Right cardiac atrium (tissue), 5 donors: Measurements from ENCODE around the gene RAPGEF4. TPM values are rescaled to one million over a fixed set of nuclear protein-coding genes. Genes with fewer than 3 reads are reported as not detected.

Source experiments
- ATAC-seq, 2 donors: fragments of 200-7000 bp; cut with Tn5 transposase; one replicate each; pipeline versions ENCODE4 v1.8.0 to v1.9.1; 2020; ENCODE audit warnings: moderate library complexity in 2 of 2, mild to moderate bottlenecking in 1 of 2
- DNase-seq, 3 donors: peaks; one replicate each; pipeline ENCODE4 v3.0.0-alpha.2; 2020
- H3K27ac ChIP-seq: one replicate; pipeline ENCODE4 v1.5.1; 2013; ENCODE audit warnings: mild to moderate bottlenecking, low read length, control low read depth, moderate library complexity
- H3K27me3 ChIP-seq: one replicate; pipeline ENCODE4 v1.6.1; 2013; ENCODE audit not compliant: control insufficient read depth, insufficient read depth
- H3K4me1 ChIP-seq: one replicate; pipeline ENCODE4 v1.6.1; 2013; ENCODE audit warnings: low read length; ENCODE audit not compliant: control insufficient read depth, insufficient read depth
- H3K4me3 ChIP-seq: one replicate; pipeline ENCODE4 v1.5.1; 2013; ENCODE audit warnings: low read length, control low read depth
- H3K9me3 ChIP-seq: one replicate; pipeline ENCODE4 v1.6.1; 2013; ENCODE audit warnings: low read length; ENCODE audit not compliant: control insufficient read depth
- WGBS: extraction: QIAGEN DNeasy Blood & Tissue Kit; methylation state at CpG from one replicate; pipeline ENCODE4 v1.1.7; 2013; 5-methylcytosine and 5-hydroxymethylcytosine counted together
- intact Hi-C, 4 donors: fragments of 100-400 bp; cut with DNase I; formaldehyde crosslinking; loops; one replicate each; pipeline versions ENCODE4 v1.11.0 to v1.14.0; 2022 to 2023
- polyA plus RNA-seq: library from polyadenylated mRNA; stranded (reverse); fragments of 200-250 nt; gene quantifications from one replicate; pipeline ENCODE4 v1.2.3, GENCODE V29; 2013
- total RNA-seq, 4 donors: library from RNA; stranded (reverse); fragmentation: NEBNext Ultra II Directional; extraction: Animal tissue kit (Norgen Biotek cat#: 25700); gene quantifications; one replicate each; pipeline ENCODE4 v1.2.1, GENCODE V29; 2021
- donor health status: healthy with polysubstance abuse.
- donor health status: DM: no; HTN: yes; CAD: no.
- donor health status: DM: no; HTN: no; CAD: no.
- donor health status: DM: no; HTN: yes; CAD: no; lungs with severe emphysema.
- donor health status: DM: yes; HTN: yes; CAD: no.

The RAPGEF4 gene
- total and polyA plus RNA-seq, 5 donors = 5.9 to 11.3 (median 8.8) TPM

DNA sequence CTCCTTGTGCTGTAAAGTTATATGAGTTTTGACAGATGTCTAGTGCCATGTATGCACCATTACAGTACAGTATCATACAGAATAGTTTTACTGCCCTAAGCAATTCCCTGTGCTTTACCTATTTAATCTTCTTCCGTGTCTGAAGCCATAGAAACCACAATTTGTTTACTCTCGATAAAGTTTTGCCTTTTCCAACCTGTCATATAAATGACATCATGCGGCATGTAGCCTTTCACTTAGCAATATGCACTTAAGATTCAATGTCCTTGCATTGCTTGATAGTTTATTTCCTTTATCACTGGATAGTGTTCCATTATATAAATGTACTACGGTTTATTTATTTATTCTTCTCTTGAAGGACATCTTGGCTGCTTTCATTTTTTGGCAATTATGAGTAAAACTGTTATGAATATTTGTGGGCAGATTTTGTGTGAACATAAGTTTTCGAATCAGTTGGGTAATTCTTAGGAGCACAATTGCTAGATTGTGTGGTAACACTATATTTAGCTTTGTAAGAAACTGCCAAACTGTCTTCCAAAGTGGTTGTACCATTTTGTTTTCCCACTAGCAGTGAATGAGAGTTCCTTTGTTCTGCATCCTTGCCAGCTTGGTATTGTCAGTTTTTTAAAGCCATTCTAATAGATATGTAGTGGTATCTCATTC is 203.2 kb downstream of the RAPGEF4 start:
- ATAC-seq (no peak), DNase-seq (no peak)
- H3K4me3 ChIP-seq = no peak overlapping the region
- no peaks in the 10 kb centered on the region for H3K27me3 ChIP-seq
- H3K9me3 ChIP-seq = no peaks in the 10 kb centered on the region
- WGBS = 79% methylated on average over 5 of the region's 5 CpGs
- no peak overlapping the region for H3K27ac ChIP-seq
- no peaks in the 10 kb centered on the region for H3K4me1 ChIP-seq
- intact Hi-C loops = no loop called here

DNA sequence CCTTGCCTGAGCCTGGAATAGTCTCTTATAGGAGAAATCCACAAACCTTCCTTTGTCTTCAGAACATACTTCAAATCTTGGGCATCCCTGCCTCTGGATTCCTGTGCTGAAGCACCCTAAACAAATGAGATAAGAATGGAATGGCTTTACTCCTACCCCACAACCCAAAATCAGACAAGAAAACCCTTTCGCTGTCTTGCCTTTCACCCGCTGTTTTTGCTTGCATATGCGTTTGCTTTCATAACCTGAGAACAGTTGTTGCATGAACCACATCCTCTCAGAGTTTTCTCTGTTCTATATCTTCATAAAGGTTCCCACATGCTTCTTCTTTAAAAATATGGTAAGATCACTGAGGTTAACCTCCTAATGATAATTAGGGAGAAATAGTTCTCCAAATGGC is 207.9 kb downstream of the RAPGEF4 start:
- DNase-seq = no peak
- H3K4me3 ChIP-seq = no peak overlapping the region
- no peaks in the 10 kb centered on the region for H3K27me3 ChIP-seq
- no peaks in the 10 kb centered on the region for H3K4me1 ChIP-seq
- ATAC-seq = no peak
- WGBS = 92% methylated on average over 3 of the region's 3 CpGs
- H3K27ac ChIP-seq = no peak overlapping the region
- intact Hi-C loops = no loop called here
- H3K9me3 ChIP-seq = no peaks in the 10 kb centered on the region

DNA sequence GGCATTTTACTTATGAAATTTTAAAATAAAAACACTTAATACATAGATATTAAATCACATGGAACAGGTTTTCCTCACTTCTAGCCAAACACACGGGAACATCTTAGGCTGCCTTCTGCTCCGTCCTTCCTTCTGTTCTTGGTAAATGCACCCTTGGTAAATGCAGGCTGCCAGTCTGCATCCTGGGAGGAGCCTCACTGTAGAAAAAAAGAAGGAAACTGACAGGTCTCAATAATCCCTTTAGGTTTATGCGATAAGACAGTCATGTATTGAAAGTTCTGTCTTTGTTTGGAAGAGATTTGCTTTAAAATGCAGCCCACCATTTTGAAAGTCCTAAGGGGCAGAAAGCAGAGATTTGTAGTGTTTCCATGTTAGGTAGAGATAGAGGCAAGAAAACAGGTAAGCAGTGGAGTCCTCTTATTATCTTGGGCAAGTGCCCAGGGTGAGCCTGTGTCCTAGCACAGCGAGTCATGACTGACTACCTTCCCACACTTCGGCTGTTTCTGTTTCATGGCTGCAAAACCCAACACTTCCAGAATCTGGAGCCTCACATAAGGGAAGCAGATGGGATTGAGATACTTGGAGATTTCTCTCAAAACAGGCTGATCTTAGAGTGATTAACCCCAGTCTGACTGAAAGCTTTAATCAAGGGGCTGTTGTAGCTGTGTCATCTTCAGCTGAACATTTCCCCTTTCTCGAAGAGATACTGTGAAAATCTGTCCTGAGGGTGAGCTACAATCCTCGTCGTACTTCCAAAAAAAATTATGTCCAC is 208.6 kb downstream of the RAPGEF4 start:
- H3K9me3 ChIP-seq = no peaks in the 10 kb centered on the region
- no peak overlapping the region for H3K27ac ChIP-seq
- WGBS = 78% methylated on average over 8 of the region's 8 CpGs
- DNase-seq (no peak), ATAC-seq (no peak)
- no peak overlapping the region for H3K4me3 ChIP-seq
- H3K27me3 ChIP-seq = no peaks in the 10 kb centered on the region
- intact Hi-C loops = no loop called here
- H3K4me1 ChIP-seq = no peaks in the 10 kb centered on the region

DNA sequence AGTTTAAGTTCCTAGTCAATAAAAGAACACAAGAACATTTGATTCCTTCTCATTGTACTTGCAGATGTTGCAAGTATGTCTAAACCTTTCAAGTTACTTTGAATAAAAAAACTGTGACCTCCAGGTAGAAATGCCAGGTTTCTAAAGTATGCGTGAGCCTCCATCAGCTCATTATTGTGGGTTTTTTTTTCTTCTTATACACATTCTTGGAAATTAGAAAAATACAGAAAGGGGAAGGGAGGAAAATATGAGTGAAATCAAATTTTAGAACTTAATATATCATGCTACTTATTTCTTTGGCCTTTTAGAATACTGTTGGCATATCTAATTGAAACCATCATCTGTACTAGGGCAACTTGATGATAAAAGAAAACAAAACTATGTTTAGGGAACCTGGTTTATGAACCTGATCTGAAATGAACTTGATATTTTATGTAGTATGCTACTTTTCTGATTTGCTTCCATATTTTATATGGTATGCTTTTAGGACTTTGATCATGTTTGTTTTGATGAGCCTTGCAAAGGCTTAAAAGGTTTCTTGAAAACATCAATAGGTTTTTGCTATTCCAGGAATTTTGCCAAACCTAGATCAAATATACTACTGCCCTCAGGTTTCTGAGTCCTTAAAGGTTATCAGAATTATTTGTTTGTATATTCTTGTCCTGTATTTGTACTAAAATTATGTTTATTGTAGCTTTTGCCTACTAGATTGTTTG is 209.3 kb downstream of the RAPGEF4 start:
- ATAC-seq (no peak), DNase-seq (no peak)
- intact Hi-C loops = no loop called here
- Histone ChIP-seq H3K9me3 (no peaks in the 10 kb centered on the region), H3K27ac (no peak overlapping the region), H3K4me1 (no peaks in the 10 kb centered on the region), H3K27me3 (no peaks in the 10 kb centered on the region), H3K4me3 (no peak overlapping the region)
- WGBS = 98% methylated on average over 1 of the region's 1 CpG

DNA sequence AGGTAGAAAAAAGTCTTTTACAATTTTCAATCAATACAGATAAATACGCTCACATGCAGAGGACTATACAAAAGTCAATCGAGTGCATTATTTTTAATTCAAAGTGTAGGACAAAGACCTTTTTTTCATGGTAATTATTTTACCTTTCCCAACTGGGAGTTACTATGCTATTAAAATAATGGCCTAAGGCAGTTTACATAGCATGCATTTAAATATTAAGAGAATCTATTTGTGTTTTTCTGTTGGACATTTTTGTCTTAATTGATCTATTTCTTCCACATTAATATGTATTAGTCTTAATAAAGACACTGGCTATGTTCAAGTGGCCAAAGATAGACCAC is 209.8 kb downstream of the RAPGEF4 start:
- no peaks in the 10 kb centered on the region for H3K27me3 ChIP-seq
- H3K27ac ChIP-seq = no peak overlapping the region
- intact Hi-C loops = no loop called here
- H3K4me1 ChIP-seq = no peaks in the 10 kb centered on the region
- no peak for ATAC-seq
- H3K4me3 ChIP-seq = no peak overlapping the region
- H3K9me3 ChIP-seq = no peaks in the 10 kb centered on the region
- no peak for DNase-seq
- WGBS = 87% methylated on average over 2 of the region's 2 CpGs

DNA sequence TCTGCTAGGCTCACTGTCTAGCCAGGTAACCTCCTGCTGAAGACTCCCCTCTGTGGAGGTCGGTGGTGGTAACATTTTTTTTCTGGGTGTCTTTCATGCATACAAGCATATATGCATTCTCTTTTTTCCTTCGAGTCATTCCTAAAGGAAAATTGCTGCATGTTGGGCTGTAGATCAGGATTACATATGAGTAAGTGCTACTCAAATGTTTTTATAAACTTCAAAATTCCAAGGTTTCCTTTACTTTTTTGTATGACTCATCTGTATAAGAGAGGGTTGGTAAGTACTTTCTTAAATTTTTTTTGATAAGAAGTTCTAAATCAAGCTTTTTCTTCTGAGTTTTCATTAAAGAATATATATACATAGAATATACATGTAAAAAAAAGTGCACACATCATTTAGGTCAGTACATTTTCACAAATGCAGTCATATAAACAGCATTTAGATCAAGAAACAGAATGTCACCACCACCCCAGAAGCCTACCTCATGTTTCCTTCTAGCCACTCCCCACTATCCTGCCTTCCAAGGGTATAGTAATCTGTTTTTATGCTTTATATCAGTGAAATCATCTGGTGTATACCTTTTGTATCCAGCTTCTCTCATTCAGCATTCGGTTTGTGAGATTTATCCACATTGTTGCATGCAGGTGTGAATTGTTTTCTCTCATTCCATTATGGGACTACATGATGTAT is 212.0 kb downstream of the RAPGEF4 start:
- H3K4me3 ChIP-seq = no peak overlapping the region
- no peaks in the 10 kb centered on the region for H3K9me3 ChIP-seq
- 82% methylated on average over 3 of the region's 3 CpGs for WGBS
- intact Hi-C loops = no loop called here
- ATAC-seq = no peak
- DNase-seq = no peak
- no peak overlapping the region for H3K27ac ChIP-seq
- H3K27me3 ChIP-seq = no peaks in the 10 kb centered on the region
- no peaks in the 10 kb centered on the region for H3K4me1 ChIP-seq

DNA sequence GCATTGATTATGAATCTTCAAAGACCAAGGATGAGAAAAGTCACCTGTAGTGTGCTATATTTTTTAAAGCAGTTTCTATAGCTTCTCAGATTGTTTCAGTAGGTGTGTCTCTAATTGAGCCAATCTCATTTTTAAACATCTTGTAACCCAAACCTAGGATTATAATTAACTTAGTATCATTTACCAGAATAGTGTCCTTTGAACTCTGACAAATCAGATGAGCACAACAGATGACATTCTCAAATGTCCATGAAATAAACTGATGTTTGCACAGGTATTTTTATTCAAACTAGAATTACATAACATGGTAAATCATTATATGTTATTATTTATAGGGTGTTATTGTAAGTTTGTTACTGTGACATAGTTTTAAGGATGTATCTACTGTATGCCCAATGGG is 213.9 kb downstream of the RAPGEF4 start:
- no peak for ATAC-seq
- no peak for DNase-seq
- Histone ChIP-seq H3K4me3 (no peak overlapping the region), H3K4me1 (no peaks in the 10 kb centered on the region), H3K27me3 (no peaks in the 10 kb centered on the region), H3K27ac (no peak overlapping the region), H3K9me3 (no peaks in the 10 kb centered on the region)
- intact Hi-C loops = no loop called here

DNA sequence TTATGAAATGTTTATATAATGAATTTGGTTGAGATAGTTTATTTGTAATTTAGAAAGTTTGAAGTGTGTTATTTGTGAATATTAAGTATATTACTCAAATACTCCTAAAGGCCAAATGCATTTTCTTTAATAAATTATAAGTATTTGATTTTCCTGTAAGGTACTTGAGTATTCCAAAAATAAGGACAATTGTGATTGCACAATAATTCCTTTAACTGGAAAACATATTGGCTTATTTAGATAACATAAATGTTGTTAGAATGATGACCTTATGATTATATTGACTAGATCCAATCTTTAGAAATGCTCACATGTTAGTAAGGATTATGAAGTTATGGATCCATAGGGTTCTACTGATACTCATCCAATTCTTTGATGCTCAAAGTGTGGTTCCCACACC is 214.9 kb downstream of the RAPGEF4 start:
- Histone ChIP-seq H3K27me3 (no peaks in the 10 kb centered on the region), H3K4me3 (no peak overlapping the region), H3K9me3 (no peaks in the 10 kb centered on the region), H3K4me1 (no peaks in the 10 kb centered on the region), H3K27ac (no peak overlapping the region)
- DNase-seq (no peak), ATAC-seq (no peak)
- intact Hi-C loops = no loop called here

DNA sequence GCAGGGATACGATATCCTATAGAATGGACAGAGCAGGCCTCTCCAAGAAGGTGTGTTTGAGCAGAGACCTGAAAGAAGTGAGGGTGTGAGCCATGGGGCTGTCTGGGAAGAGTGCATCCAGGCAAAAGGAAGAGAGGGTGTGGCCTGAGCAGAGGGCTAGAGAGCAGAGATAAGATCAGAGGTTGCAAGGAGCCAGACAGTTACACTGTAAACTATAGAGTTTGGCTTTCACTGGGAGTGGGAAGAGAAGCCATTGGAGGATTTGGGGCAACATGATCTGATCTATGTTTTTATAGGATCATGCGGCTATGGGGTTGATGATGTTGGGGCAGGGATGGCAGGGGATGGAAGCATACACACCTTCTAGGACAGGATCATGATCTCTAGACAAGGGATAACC is 215.9 kb downstream of the RAPGEF4 start:
- DNase-seq (no peak), ATAC-seq (no peak)
- no peaks in the 10 kb centered on the region for H3K4me1 ChIP-seq
- no peak overlapping the region for H3K27ac ChIP-seq
- 90% methylated on average over 2 of the region's 2 CpGs for WGBS
- no peaks in the 10 kb centered on the region for H3K27me3 ChIP-seq
- intact Hi-C loops = no loop called here
- H3K4me3 ChIP-seq = no peak overlapping the region
- no peaks in the 10 kb centered on the region for H3K9me3 ChIP-seq

DNA sequence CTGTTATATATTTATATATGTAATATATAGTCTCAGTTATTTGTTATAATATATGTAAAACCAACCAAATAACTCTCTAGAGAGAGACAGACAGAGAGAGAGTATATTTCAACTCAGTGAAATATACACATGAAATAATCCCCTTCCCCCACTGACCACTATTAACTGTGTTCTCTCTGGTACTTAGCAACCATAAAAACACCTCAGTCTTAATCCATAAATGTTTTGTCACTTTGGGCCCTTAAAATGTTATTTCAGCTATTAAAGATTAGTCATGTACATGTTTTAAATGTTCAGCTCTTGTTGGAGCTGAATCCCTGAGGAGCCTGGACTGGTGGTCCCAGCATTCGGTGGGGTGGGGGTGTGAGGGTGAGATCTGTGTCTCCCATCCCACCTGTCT is 217.8 kb downstream of the RAPGEF4 start:
- Histone ChIP-seq H3K9me3 (no peaks in the 10 kb centered on the region), H3K27me3 (no peaks in the 10 kb centered on the region), H3K4me3 (no peak overlapping the region), H3K27ac (no peak overlapping the region), H3K4me1 (no peaks in the 10 kb centered on the region)
- intact Hi-C loops = no loop called here
- DNase-seq (no peak), ATAC-seq (no peak)
- WGBS = 90% methylated on average over 1 of the region's 1 CpG
